SKM-1 treated with dmso at 0.1 percent for 144 hours (cell line): ENCODE data around the gene KMT2C.
"Not testable (repeated sequence)": the region's sequence is repeated elsewhere in the genome, so short reads cannot be mapped to it uniquely, and the experiment has no call there.

Source experiments
- DNase-seq: peaks from one replicate; lab custom pipeline; 2025; ENCODE audit not compliant: unreplicated experiment; lab: John Stamatoyannopoulos, UW

Gene KMT2C

GRCh38 chr7:152435384-152436110, at the start of gene KMT2C:
Gene KMT2C, minus strand, starts transcription at chr7:152436003. Its CDS starts 217 bp downstream, at chr7:152435786.
- DNase-seq, result no peak

GRCh38 chr7:152481082-152481481, 45.3 kb upstream of the KMT2C start:
- no peak for DNase-seq

GRCh38 chr7:152480664-152481063, 44.9 kb upstream of the KMT2C start:
- no peak for DNase-seq

GRCh38 chr7:152479595-152479994, 43.8 kb upstream of the KMT2C start:
- DNase-seq, result no peak

GRCh38 chr7:152478140-152478539, 42.3 kb upstream of the KMT2C start:
- DNase-seq, result no peak

GRCh38 chr7:152477079-152477478, 41.3 kb upstream of the KMT2C start:
- no peak for DNase-seq

- DNase-seq, result no peak
Observed at GRCh38 chr7:152476551-152476950, 40.7 kb upstream of the KMT2C start.

GRCh38 chr7:152471023-152471620, 35.3 kb upstream of the KMT2C start:
- not testable (repeated sequence) for DNase-seq

GRCh38 chr7:152470251-152471022, 34.6 kb upstream of the KMT2C start:
- not testable (repeated sequence) for DNase-seq

- DNase-seq, result not testable (repeated sequence)
Observed at GRCh38 chr7:152469576-152469975, 33.8 kb upstream of the KMT2C start.

GRCh38 chr7:152467225-152467624, 31.4 kb upstream of the KMT2C start:
- no peak for DNase-seq

GRCh38 chr7:152465119-152465387, 29.2 kb upstream of the KMT2C start:
- DNase-seq, result no peak

GRCh38 chr7:152464312-152465118, 28.7 kb upstream of the KMT2C start:
- peak; percentile 54 for DNase-seq

- DNase-seq, result peak; percentile 83
Observed at GRCh38 chr7:152463709-152464311, 28.0 kb upstream of the KMT2C start.

GRCh38 chr7:152462995-152463708, 27.3 kb upstream of the KMT2C start:
- no peak for DNase-seq

- peak; percentile 77 for DNase-seq
Observed at GRCh38 chr7:152459724-152460251, 24.0 kb upstream of the KMT2C start.

- DNase-seq, result no peak
Observed at GRCh38 chr7:152451356-152451755, 15.6 kb upstream of the KMT2C start.

GRCh38 chr7:152445386-152446008, 9.7 kb upstream of the KMT2C start:
- DNase-seq, result not testable (repeated sequence)

- no peak for DNase-seq
Observed at GRCh38 chr7:152443586-152443985, 7.8 kb upstream of the KMT2C start.
